ENCODE data around the gene TDRD15. TPM values are rescaled to one million over a fixed set of nuclear protein-coding genes. Genes with fewer than 3 reads are reported as not detected.

TDRD15 gene
- total RNA-seq, 1 experiment from 2014 or later, result not detected

GRCh38 chr2:21104030-21104660 lies 19.6 kb upstream of the TDRD15 start:
- no peak overlapping the region for H2BK120ac ChIP-seq (ENCODE audit: low read depth, low read length, poor library complexity, severe bottlenecking)
- H3K9ac ChIP-seq (ENCODE audit: extremely low read depth, insufficient read length, low read length), result no peak overlapping the region
- no CpG with 5 or more reads among the region's 1 CpG for WGBS (ENCODE audit: extremely low coverage, insufficient read length, low lambda C conversion rate)
- H3K27me3 ChIP-seq (ENCODE audit: insufficient read depth, low read length), result no peaks in the 10 kb centered on the region
- Mint-ChIP-seq H3K27me3 (ENCODE audit: low read depth) (no peaks in the 10 kb centered on the region; the same call in 1 of the 2 replicates), H3K27ac (peak overlapping the region in 1 of 3 experiments; percentile 53; a peak in 2 of 7 replicates), H3K9me3 (no peaks in the 10 kb centered on the region; a peak in 1 of 5 replicates), H3K36me3 (ENCODE audit: insufficient read depth in 1 of 3, low read depth in 3 of 3) (no peaks in the 10 kb centered on the region; a peak in 1 of 7 replicates), H3K4me3 (no peak overlapping the region), H3K4me1 (peaks cover 9 to 10% of the 10 kb centered on the region in 2 experiments)
- no peak overlapping the region for H3K4ac ChIP-seq (ENCODE audit: low read depth, low read length)
- H2BK15ac ChIP-seq (ENCODE audit: low read depth, low read length), result no peak overlapping the region
- H3K79me2 ChIP-seq (ENCODE audit: insufficient read depth, low read length), result no peaks in the 10 kb centered on the region
- no peaks in the 10 kb centered on the region for H3K23me2 ChIP-seq (ENCODE audit: insufficient read length, low read depth, low read length, poor library complexity, severe bottlenecking)
- no peak overlapping the region for H3K4me2 ChIP-seq (ENCODE audit: insufficient read depth, insufficient read length, low read length)
- H4K5ac ChIP-seq (ENCODE audit: insufficient read length, low read depth, low read length), result no peak overlapping the region
- H4K91ac ChIP-seq (ENCODE audit: insufficient read length, low read depth, low read length), result no peak overlapping the region
- no peak overlapping the region for H3K27ac ChIP-seq (ENCODE audit: insufficient read length, low read depth, low read length)
- H3K56ac ChIP-seq (ENCODE audit: insufficient read length, low read depth, low read length), result no peak overlapping the region
- no peaks in the 10 kb centered on the region for H4K20me1 ChIP-seq (ENCODE audit: control insufficient read depth, insufficient read depth, insufficient read length)
- H2BK12ac ChIP-seq (ENCODE audit: insufficient read length, low read depth, low read length), result no peak overlapping the region
- no peaks in the 10 kb centered on the region for H3K4me1 ChIP-seq (ENCODE audit: insufficient read depth, low read length)
- no peak overlapping the region for H3K18ac ChIP-seq (ENCODE audit: insufficient read length, low read depth, low read length)
- H2AFZ ChIP-seq (ENCODE audit: low read length), result no peak overlapping the region
- no peak for DNase-seq
- no peaks in the 10 kb centered on the region for H3K79me1 ChIP-seq (ENCODE audit: insufficient read depth, low read depth, low read length, poor library complexity, severe bottlenecking)
- TF ChIP-seq CTCF (conservative IDR thresholded peaks at IDR 0.05), result no peak
- no peak overlapping the region for H3T11ph ChIP-seq (ENCODE audit: low read length)
- no peak overlapping the region for H2BK5ac ChIP-seq (ENCODE audit: insufficient read length, low read length)
- H3K23ac ChIP-seq (ENCODE audit: insufficient read length, low read depth, low read length), result no peak overlapping the region
- no peak overlapping the region for H2AK5ac ChIP-seq (ENCODE audit: insufficient read length, low read length)
- H2BK20ac ChIP-seq (ENCODE audit: low read depth, low read length, poor library complexity, severe bottlenecking), result no peak overlapping the region
- no peak overlapping the region for H3K14ac ChIP-seq (ENCODE audit: insufficient read depth, low read length)
- H4K8ac ChIP-seq (replicated peaks; ENCODE audit: insufficient read length, low read depth, low read length), result no peak overlapping the region
- H3K9me3 ChIP-seq (ENCODE audit: control insufficient read depth, low read depth, low read length), result no peaks in the 10 kb centered on the region
